ENCODE measurements around the gene TXNRD3.
"Not testable (repeated sequence)": the region's sequence is repeated elsewhere in the genome, so short reads cannot be mapped to it uniquely, and the experiment has no call there.

Gene TXNRD3

DNA sequence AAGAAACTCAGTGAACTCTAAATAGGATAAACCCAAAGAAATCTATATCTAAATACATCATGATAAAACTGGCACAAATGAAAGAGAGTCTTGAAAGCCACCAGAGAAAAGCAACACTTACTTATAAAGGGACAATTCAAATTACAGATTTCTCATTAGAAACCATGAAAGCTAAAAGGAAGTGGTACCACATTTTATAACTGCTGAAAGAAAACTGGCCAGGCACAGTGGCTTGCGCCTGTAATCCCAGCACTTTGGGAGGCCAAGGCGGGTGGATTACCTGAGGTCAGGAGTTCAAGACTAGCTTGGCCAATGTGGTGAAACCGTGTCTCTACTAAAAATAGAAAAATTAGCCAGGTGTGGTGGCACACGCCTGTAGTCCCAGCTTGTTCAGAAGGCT lies 59.4 kb downstream of the TXNRD3 start:
- DNase-seq (ENCODE audit: low read depth) = not testable (repeated sequence)

DNA sequence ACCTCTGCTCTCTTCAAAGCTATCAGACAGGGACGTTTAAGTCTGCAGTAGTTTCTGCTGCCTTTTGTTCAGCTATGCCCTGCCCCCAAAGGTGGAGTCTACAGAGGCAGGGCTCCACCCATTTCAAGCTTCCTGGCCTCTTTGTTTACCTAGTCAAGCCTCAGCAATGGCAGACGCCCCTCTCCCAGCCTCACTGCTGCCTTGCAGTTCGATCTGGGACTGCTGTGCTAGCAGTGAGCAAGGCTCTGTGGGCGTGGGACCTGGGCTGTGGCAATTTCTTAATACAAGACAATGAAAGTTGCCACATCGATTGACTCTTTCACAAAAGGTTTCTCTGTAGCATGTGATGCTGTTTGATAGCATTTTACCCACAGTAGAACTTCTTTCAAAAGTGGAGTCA lies 63.4 kb downstream of the TXNRD3 start:
- not testable (repeated sequence) for DNase-seq (ENCODE audit: low read depth)

DNA sequence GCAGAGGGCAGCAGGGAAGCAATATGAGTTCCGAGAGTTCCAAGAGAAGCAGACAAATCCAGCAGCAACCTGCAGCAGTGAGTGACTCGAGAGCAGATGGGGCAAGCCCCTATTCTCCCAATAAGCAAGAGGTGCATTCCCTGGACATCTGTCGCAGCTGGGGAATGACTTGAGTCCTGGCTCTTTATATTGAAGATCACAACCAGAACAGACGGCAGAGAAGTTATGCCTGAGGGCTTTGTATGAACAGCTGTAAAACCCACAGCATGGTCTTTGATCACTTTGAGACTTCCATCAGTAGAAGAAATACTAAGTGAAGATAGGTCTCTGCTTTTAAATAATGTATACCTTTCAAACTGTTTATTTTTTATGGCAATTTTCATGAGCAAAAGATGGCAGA lies 72.6 kb downstream of the TXNRD3 start:
- no peak for DNase-seq (ENCODE audit: low read depth)

DNA sequence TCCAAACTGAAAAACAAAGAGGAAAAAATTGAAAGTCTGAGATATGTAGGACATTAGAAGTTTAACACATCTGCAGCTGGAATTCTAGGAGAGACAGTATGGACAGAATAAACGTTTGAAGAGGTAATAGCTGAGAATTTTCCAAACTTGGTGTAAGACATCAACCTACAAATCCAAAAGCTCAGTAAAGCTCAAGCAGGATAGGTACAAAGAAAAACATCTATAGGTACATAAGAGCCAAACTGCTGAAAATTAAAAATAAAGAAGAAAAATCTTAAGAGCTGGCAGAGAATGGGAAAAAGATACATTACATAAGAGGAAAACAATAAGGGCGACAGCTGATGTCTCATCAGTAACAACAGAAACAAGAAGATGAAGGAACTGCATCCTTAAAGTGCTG lies 73.4 kb downstream of the TXNRD3 start:
- DNase-seq (ENCODE audit: low read depth) = no peak

DNA sequence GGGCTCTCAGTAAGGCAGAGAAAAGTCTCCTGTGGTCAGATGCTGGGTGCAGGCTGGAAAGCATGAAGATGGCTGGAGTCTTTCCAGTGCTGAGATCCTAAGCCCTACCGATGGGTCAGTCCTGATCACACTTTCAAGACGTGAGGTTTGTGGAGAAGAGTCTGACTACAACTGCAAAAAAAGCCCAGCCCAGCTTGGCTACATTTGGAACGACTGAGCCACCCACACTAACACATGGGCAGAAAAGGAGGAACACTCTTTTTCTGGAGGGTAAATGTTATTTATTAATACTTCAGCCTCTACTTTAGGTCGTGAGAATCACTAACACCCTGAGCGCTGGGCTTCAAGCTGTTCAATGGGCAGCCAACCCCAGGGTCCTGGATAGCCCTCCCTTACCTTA lies 74.2 kb downstream of the TXNRD3 start:
- no peak for DNase-seq (ENCODE audit: low read depth)

DNA sequence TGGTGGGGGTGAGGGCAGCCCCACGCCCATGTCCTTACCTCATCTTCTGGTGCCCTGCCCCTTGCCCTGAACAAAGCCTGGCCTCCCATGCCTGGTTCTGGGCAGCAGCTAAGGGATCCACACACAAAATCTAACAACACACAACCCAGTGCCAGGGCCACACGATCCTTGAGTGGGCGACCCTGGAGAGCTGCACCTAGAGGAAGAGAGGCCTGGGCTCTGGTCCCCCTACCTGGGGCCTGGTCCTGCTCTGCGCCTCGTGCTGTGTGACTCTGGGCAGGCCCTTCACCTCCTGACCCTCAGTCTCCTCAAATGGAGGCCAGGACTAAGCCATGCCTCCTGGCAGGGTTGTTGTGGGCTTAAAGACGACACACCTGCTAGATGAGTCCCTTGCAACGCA lies 76.2 kb downstream of the TXNRD3 start:
- no peak for DNase-seq (ENCODE audit: low read depth)

DNA sequence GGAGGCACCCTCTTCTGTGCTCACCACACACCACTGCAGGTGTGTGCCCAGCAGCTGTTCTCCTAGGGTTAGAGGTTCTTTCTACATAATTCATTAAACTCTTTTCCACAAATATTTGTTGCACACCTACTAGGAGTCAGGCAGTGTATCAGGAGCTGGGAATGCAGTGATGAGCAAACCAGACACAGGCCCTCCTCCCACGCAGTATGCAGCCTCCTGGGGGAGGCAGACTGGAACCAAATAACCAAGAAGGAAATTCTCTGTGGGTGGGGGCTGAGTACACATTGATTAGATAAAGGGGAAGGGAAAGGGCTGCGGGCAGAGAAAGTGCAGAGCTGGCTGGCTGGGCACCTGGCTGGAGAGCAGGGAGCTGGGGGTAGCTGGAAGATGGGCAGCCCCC lies 77.7 kb downstream of the TXNRD3 start:
- no peak for DNase-seq (ENCODE audit: low read depth)

DNA sequence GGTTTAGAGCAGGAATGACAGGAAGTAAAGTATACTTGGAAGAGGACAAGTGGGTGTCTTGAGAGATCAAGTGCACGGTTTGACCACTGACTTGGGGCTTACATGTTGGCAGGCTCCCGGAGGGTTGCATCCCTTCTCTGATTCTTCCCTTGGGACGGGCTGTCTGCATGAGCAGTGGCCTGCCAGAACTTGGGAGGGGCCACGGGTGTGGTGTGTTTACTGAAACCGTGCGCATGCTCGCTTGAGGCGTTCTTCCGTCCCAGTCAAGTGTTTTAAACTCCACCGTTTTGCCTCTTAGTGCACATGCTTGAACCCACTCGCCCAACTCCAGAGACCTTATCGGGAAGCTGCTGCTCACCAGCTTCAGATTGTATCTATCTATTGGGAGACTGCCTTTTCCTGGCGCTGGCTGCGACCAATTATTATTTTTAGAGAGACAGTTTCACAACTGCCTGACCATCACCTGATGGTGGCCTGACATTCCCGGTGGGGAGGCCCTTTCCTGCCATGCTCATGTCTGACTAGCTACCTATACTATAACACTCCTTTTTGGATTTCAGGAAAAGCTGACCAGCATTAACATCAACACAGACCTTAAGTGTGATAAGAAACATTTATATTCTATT lies 81.3 kb downstream of the TXNRD3 start:
- no peak for DNase-seq (ENCODE audit: low read depth)

DNA sequence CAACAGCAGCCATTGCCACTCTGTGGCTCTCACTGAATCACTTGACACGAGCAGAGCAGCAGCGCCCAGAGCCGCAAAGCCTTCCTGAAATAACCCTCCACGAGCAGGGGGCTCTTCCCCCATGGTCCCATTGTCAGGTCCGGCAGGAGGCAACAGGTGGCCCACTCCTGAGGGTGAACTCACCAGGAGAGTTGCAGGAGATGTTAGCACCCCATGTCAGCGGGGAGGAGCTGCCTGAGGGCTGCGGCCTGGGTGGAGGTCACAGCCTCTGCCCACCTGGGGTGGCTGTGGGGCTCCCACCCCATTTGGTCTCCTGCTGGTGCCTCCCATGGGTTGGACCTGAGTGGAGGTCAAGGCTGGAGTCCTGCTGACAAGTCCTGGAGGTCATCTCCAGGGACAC lies 83.8 kb downstream of the TXNRD3 start:
- DNase-seq (ENCODE audit: low read depth) = no peak

DNA sequence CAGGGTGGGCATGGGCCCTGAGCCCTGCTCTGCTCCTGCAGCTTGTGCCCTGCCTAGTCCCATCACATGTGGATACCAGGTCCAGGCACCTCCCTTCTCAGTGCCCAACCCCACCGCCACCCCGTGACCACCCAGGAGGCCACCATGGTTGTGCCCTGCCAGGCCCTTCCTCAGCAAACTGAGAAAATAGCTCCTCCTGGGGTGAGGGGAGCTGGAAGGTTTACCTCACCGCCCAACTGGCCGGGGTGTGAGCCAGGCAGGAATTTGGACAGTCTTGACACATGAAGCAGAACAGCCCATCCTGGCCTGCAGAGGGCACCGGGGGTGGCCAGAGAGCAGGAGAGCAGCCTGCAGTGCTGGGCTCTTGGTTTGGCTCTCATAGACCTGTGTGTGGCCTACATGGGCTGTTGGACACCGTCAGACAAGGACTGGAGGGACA lies 84.8 kb downstream of the TXNRD3 start:
- peak; percentile 16 for DNase-seq (ENCODE audit: low read depth)

DNA sequence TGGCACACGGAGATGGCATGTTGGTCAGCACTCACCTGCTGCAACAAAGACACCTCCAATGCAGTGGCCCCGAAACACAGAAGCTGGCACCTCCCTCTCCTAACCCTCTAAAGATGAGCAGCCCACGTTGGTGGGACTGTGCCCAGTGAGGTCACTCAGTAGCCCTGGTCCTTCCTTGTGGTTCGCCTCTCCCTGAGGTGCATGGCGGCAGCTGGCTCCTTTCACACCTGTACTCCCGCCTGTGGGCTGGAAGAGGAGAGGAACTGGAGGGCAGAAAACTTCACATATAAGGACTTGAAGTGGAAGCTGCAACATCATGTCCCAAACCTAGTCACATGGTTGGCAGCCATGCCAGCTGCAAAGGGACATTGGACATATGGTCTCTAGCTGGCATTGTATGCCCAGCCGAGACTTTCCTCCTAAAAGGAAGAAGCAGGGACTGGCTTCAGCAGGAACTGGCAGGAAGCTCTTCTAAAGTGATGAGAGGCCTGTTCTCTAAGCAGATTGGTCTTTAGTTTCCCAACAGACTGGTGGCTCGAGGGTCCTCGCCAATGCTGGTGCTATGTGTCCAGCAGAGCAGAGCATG lies 85.4 kb downstream of the TXNRD3 start:
- no peak for DNase-seq (ENCODE audit: low read depth)

DNA sequence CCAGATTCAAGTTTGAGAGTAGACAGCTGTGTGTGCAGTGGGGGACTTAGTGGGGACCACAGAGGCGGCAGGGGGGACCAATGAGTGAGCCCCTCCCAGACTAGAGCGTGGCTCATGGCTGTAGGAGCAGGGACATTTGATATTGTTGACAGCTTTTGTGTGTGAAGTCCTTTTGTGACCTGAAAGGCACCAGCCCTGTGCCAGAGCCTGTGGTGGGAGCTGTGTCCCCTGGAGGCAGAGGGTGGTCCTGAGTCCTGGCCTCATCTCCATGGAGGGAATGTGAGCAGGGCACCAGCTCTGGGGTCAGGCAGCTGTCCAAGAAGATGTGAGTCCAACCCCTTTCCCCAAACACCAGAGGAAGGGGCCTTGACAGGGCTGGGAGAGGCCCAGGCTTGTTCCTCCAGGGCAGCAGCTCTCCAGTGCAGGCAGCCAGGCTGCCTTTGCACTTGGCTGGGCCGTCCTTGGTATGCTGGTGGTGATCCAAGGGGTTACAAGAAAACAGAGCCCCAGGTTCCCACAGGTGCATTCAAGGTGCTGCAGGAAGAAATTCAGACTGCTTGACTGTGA lies 86.1 kb downstream of the TXNRD3 start:
- DNase-seq (ENCODE audit: low read depth) = no peak

DNA sequence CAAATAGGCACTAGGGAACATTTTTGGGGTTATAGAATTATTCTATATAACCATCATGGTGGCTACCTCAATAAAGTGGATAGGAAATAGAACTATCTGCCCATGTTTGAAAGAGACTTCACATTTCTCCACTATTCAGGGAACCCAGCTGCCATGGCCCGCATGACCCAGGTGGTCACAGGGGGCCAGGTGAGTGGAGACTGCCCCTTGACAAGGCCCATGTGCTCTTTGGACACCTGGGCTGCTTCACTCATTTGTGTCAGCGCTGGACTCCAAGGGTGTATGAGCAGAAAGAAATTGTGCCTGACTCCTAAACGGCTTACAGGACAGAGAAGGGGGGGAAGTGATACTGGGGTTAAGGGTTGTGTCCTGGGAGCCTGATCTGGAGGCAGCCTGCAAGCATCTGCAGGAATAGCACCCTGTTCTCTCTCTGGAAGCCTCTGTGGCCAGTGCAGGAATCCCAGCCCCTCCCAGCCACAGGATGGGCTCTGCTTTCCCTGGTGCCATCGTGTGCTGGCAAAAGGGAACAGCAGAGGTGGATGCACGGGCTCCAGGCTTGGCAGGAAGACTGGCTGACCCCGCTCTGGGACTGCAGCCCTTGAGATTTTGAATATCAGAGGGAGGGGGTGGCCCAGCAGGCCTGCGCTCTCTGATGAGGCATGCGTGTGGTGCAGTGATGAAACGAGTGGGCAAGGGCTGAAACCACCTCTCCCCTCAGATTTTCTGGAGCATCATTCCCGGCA lies 87.1 kb downstream of the TXNRD3 start:
- no peak for DNase-seq (ENCODE audit: low read depth)

DNA sequence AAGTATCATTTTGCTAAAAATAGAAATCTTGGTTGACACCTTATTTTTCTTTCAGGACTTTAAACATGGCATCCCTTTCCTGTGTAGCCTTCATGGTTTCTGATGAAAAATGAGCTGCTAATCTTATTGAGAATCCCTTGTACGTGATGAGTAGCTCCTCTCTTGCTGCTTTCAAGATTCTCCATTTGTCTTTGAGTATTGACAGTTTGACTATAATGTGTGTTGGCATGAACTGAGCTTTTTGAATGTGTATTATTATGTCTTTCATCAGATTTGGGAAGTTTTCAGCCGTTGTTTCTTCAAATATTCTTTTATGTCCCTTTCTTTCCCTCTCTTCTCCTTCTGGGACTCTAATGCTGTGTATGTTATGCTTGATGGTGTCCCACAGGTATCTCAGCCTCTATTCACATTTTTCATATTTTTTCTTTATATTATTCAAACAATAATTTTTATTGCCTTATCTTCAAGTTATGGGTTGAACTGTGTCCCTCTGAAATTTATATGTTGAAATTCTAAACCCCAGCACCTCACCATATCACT lies 92.1 kb downstream of the TXNRD3 start:
- no peak for DNase-seq (ENCODE audit: low read depth)

DNA sequence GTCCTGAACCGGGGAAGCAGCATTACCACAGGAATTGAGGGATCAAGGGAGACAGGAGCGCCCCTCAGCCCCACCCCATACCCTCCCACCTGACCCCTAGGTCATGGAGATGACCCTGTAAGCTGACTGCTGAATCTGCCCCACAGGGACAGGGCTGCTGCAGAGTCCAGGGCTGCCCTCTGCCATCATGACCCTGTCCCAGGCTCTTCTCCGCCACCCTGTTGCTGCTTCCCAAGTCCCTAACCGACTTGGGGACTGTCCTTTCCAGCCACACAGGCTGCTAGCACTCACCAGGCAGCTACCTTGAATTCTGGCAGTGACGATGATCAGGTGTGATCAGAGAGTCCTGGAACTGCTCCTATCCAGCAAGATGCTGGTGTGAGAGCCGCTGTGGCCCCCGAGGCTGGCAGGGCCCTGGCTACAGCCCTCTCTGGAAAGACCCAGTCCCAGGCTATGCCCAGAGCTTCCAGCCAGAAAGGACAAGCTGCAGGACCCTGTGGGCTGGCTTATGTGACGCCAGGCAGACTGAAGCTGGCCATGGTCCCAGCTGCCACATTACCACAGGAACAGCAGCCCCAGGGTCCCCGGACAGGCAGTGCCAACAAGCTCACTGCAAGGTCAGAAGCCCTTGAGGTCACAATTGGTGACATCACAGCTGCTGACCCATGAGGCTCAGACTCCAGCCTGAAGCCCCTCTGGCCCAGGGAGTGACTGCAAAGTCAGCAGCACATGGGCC lies 96.4 kb downstream of the TXNRD3 start, which contains the start of gene C3orf22:
Gene C3orf22, minus strand, starts transcription at position 597 of the 736 bp plus-strand sequence. CDS start 5,542 bp downstream, outside the sequence.
- no peak for DNase-seq (ENCODE audit: low read depth)

DNA sequence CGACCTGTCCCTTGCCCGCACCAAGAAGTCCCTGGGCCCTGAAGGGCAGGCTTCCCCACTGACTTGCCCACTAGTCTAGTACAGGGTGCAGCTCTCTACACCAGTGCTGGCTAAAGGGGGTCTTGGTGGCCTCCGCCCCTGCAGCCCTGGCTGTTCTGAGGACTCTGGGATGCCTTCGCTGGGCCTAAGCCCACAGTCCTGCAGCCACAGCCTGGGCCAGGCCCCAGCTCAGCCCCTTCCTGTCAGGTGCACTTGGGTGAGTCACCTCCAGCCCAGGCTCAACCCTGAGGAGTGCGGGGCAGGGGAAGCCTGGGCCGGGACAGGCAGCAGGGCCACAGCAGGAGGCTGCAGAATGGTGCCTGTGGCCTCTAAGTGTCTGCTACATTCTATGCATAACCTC lies 97.2 kb downstream of the TXNRD3 start:
- DNase-seq (ENCODE audit: low read depth) = peak; percentile 7

DNA sequence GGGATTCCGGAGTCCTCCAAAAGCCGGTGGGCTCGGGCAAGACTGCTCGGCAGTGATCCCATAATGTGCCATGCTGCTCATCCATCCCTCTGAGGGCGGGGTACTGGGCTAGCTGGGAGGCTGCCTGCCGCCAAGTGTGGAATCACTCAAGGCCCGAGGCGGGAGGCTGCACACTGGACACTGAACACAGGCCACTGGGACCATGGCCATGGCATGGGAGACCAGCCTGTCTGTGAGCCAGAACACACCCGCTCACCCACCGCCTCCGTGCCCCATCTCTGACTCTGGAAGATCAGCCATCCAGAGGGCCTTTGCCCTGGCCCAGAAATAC lies 97.5 kb downstream of the TXNRD3 start:
- DNase-seq (ENCODE audit: low read depth) = no peak

Measured in ELR (cell line).